Activated CD4-positive, alpha-beta memory T cell treated with anti-CD3 and anti-CD28 coated beads for 36 hours (primary cell): ENCODE results near the gene LMBR1L. TPM values are rescaled to one million over a fixed set of nuclear protein-coding genes. Genes with fewer than 3 reads are reported as not detected.
"Not testable (repeated sequence)": the region's sequence is repeated elsewhere in the genome, so short reads cannot be mapped to it uniquely, and the experiment has no call there.

Experiments
- CTCF ChIA-PET: fragments of 350-600 bp; sonication (Branson Sonifier 250); formaldehyde crosslinking; loops from one replicate; lab custom pipeline; 2021; ENCODE audit warnings: antibody characterized with exemption, inconsistent platforms; lab: Charles Lee
- POLR2A ChIA-PET: fragments of 350-600 bp; sonication (Branson Sonifier 250); formaldehyde crosslinking; loops from one replicate; lab custom pipeline; 2021; ENCODE audit warnings: antibody characterized with exemption; lab: Charles Lee
- DNase-seq: peaks from one replicate; pipeline ENCODE4 v3.0.0-alpha.2; 2020
- H3K27ac Mint-ChIP-seq: one replicate; pipeline ENCODE4 v1.8.0; 2021; ENCODE audit warnings: mixed read lengths
- H3K27me3 Mint-ChIP-seq: one replicate; pipeline ENCODE4 v1.8.0; 2021; ENCODE audit warnings: mixed read lengths
- H3K36me3 Mint-ChIP-seq: one replicate; pipeline ENCODE4 v1.8.0; 2021; ENCODE audit warnings: mixed read lengths
- H3K4me1 Mint-ChIP-seq: one replicate; pipeline ENCODE4 v1.8.0; 2021; ENCODE audit warnings: low read depth, mixed read lengths
- H3K4me3 Mint-ChIP-seq: one replicate; pipeline ENCODE4 v1.8.0; 2021; ENCODE audit warnings: mild to moderate bottlenecking, mixed read lengths
- H3K9me3 Mint-ChIP-seq: one replicate; pipeline ENCODE4 v1.8.0; 2021; ENCODE audit warnings: mixed read lengths
- intact Hi-C: fragments of 100-400 bp; cut with micrococcal nuclease; formaldehyde crosslinking; loops from one replicate; pipeline ENCODE4 v1.15.1; 2023
- total RNA-seq, 2 experiments: library from RNA; stranded (reverse); gene quantifications; one replicate each; pipeline ENCODE4 v1.2.3, GENCODE V29; 2021

Gene LMBR1L
- total RNA-seq, 2 experiments from 2014 or later: 55.0 to 59.1 TPM

DNA sequence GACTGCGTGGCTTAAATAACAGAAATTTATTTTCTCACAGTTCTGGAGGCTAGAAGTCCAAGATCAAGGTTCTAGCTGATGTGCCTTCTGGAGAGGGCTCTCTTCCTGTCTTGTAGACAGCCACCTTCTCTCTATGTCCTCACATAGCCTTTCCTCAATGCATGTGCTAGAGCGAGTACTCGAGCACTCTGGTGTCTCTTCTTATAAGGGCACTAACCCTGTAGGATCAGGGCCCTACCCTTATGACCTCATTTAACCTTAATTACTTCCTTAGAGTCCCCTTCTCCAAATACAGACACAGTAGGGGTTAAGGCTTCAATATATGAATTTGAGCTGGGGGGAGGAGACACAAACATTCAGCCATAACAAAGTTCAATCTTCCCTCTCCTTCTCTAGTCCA, 26.2 kb downstream of the LMBR1L start:
- peaks cover 13% of the 10 kb centered on the region for H3K27me3 Mint-ChIP-seq
- ChIA-PET POLR2A (interaction anchor here (1.5 kb wide), 1 partner anchor 15 kb away, joined by 4 read pairs; the partner anchor contains the start of gene RHEBL1), CTCF (interaction anchor here (0.9 to 6.5 kb wide), 6 partner anchors 10 to 88 kb away, joined by 3 to 184 read pairs (median 5); partner anchors contain the start of genes DHH and RHEBL1)
- no peaks in the 10 kb centered on the region for H3K36me3 Mint-ChIP-seq
- H3K27ac Mint-ChIP-seq: no peak overlapping the region
- no peaks in the 10 kb centered on the region for H3K9me3 Mint-ChIP-seq
- H3K4me1 Mint-ChIP-seq: peaks cover 16% of the 10 kb centered on the region
- H3K4me3 Mint-ChIP-seq: no peak overlapping the region
- DNase-seq: no peak
- intact Hi-C loops: no loop called here

GRCh38 chr12:49079793-49080192, 30.9 kb downstream of the LMBR1L start:
- no peak overlapping the region for H3K4me3 Mint-ChIP-seq
- no peaks in the 10 kb centered on the region for H3K27me3 Mint-ChIP-seq
- intact Hi-C loops: no loop called here
- no peaks in the 10 kb centered on the region for H3K9me3 Mint-ChIP-seq
- H3K27ac Mint-ChIP-seq: no peak overlapping the region
- no peaks in the 10 kb centered on the region for H3K36me3 Mint-ChIP-seq
- DNase-seq: no peak
- CTCF ChIA-PET: interaction anchor here (1.2 to 2.9 kb wide), 5 partner anchors 8 to 19 kb away, joined by 3 to 31 read pairs (median 6); partner anchors contain the start of gene RHEBL1
- POLR2A ChIA-PET: no interaction called here
- H3K4me1 Mint-ChIP-seq: no peaks in the 10 kb centered on the region

- Mint-ChIP-seq H3K4me3 (no peak overlapping the region), H3K27ac (no peak overlapping the region), H3K9me3 (no peaks in the 10 kb centered on the region), H3K4me1 (peaks cover 12% of the 10 kb centered on the region), H3K27me3 (no peaks in the 10 kb centered on the region), H3K36me3 (peaks cover 9% of the 10 kb centered on the region)
- POLR2A ChIA-PET: interaction anchor here (1.3 to 1.9 kb wide), 3 partner anchors 56 to 146 kb away, joined by 3 to 30 read pairs (median 3); partner anchors contain the start of genes FKBP11 and TUBA1B
- no peak for DNase-seq
- intact Hi-C loops: loop anchor here (1.0 to 2.0 kb wide), 5 partner anchors 11 to 59 kb away; partner anchors contain the start of genes KMT2D, LMBR1L and PRKAG1
- CTCF ChIA-PET: interaction anchor here (0.8 to 9.1 kb wide), 5 partner anchors 9 to 114 kb away, joined by 3 to 256 read pairs (median 3); partner anchors contain the start of genes ARF3 and DHH
Measured at GRCh38 chr12:49070971-49071370, 39.7 kb downstream of the LMBR1L start.

- Mint-ChIP-seq H3K4me1 (peaks cover 12% of the 10 kb centered on the region), H3K4me3 (peak within 1 kb of the TSS; percentile 98), H3K27me3 (no peaks in the 10 kb centered on the region), H3K9me3 (no peaks in the 10 kb centered on the region), H3K27ac (peak within 1 kb of the TSS; percentile 90), H3K36me3 (peaks cover 11% of the 10 kb centered on the region)
- intact Hi-C loops: loop anchor here (1.0 to 2.0 kb wide), 5 partner anchors 9 to 61 kb away; partner anchors contain the start of genes KMT2D, LMBR1L and PRKAG1
- ChIA-PET CTCF (interaction anchor here (0.6 to 9.1 kb wide), 16 partner anchors 8 to 180 kb away, joined by 3 to 256 read pairs (median 4); partner anchors contain the start of genes DHH, KMT2D and TUBA1B), POLR2A (interaction anchor here (0.5 to 2.0 kb wide), 18 partner anchors 8 to 388 kb away, joined by 3 to 30 read pairs (median 4); partner anchors contain the start of genes FKBP11, KANSL2, KMT2D and LMBR1L)
- DNase-seq: peak; percentile 100
Measured at GRCh38 chr12:49069507-49070346, 40.9 kb downstream of the LMBR1L start, which contains the start of gene RHEBL1. RHEBL1 (minus strand) TSS chr12:49069979; CDS start chr12:49069785, 194 bp downstream.

GRCh38 chr12:49068879-49069506, 41.7 kb downstream of the LMBR1L start:
- H3K4me1 Mint-ChIP-seq: peaks cover 13% of the 10 kb centered on the region
- POLR2A ChIA-PET: interaction anchor here (0.5 to 2.0 kb wide), 10 partner anchors 9 to 196 kb away, joined by 3 to 30 read pairs (median 4); partner anchors contain the start of genes LMBR1L, TUBA1A and TUBA1B
- peak overlapping the region; percentile 98 for H3K4me3 Mint-ChIP-seq
- intact Hi-C loops: no loop called here
- H3K27me3 Mint-ChIP-seq: no peaks in the 10 kb centered on the region
- no peaks in the 10 kb centered on the region for H3K9me3 Mint-ChIP-seq
- DNase-seq: no peak
- peaks cover 12% of the 10 kb centered on the region for H3K36me3 Mint-ChIP-seq
- CTCF ChIA-PET: interaction anchor here (0.8 to 9.1 kb wide), 10 partner anchors 10 to 179 kb away, joined by 3 to 256 read pairs (median 11); partner anchors contain the start of genes DHH, KMT2D and TUBA1B
- peak overlapping the region; percentile 90 for H3K27ac Mint-ChIP-seq

DNA sequence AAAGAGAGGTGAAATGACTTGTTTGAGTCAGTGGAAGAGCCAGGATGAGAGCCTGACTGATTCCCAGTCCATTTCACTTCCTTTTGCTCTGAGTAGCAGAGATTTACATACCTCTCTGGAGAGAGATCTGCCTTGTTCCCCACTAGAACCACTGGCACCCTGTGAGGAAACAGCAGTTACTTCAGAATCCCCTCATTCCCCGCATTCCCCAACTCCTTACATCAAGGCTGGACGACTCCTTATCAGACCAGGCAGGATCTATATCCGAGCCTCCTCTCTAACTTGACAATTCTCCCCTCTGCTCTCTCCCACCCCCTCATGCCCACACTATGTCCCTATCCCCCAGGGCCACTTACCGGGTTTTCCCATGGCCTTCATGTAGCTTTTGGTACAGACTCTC, 44.5 kb downstream of the LMBR1L start:
- no peak overlapping the region for H3K4me3 Mint-ChIP-seq
- H3K36me3 Mint-ChIP-seq: peaks cover 15% of the 10 kb centered on the region
- no peaks in the 10 kb centered on the region for H3K9me3 Mint-ChIP-seq
- intact Hi-C loops: no loop called here
- peaks cover 23% of the 10 kb centered on the region for H3K4me1 Mint-ChIP-seq
- no peak for DNase-seq
- ChIA-PET CTCF (interaction anchor here (0.7 to 9.1 kb wide), 7 partner anchors 21 to 247 kb away, joined by 3 to 256 read pairs (median 5); partner anchors contain the start of gene DHH), POLR2A (no interaction called here)
- H3K27me3 Mint-ChIP-seq: no peaks in the 10 kb centered on the region
- H3K27ac Mint-ChIP-seq: no peak overlapping the region

GRCh38 chr12:49064767-49065152, 45.9 kb downstream of the LMBR1L start:
- intact Hi-C loops: loop anchor here (1.0 kb wide), 2 partner anchors 24 to 28 kb away; no protein-coding TSS in a partner anchor
- POLR2A ChIA-PET: interaction anchor here (0.6 to 1.7 kb wide), 5 partner anchors 28 to 66 kb away, joined by 3 to 7 read pairs (median 3); no protein-coding TSS in a partner anchor
- CTCF ChIA-PET: interaction anchor here (0.6 to 9.1 kb wide), 30 partner anchors 8 to 471 kb away, joined by 3 to 256 read pairs (median 6); partner anchors contain the start of genes DDX23, DHH, LMBR1L and TUBA1B
- Mint-ChIP-seq H3K36me3 (peaks cover 16% of the 10 kb centered on the region), H3K4me3 (no peak overlapping the region), H3K9me3 (no peaks in the 10 kb centered on the region), H3K27me3 (no peaks in the 10 kb centered on the region), H3K4me1 (peaks cover 20% of the 10 kb centered on the region), H3K27ac (no peak overlapping the region)
- DNase-seq: no peak

- intact Hi-C loops: loop anchor here (2.0 kb wide), 1 partner anchor 127 kb away; the partner anchor contains the start of gene TUBA1A
- Mint-ChIP-seq H3K4me1 (peaks cover 28% of the 10 kb centered on the region), H3K36me3 (peaks cover 13% of the 10 kb centered on the region), H3K4me3 (peak overlapping the region; percentile 20)
- H3K27ac Mint-ChIP-seq, POLR2A ChIA-PET, DNase-seq, H3K27me3 Mint-ChIP-seq, H3K9me3 Mint-ChIP-seq: not testable (repeated sequence)
- CTCF ChIA-PET: interaction anchor here (0.6 to 3.2 kb wide), 3 partner anchors 8 to 576 kb away, joined by 3 to 16 read pairs (median 3); partner anchors contain the start of gene RHEBL1
Measured at GRCh38 chr12:49061916-49062315, 48.7 kb downstream of the LMBR1L start.

DNA sequence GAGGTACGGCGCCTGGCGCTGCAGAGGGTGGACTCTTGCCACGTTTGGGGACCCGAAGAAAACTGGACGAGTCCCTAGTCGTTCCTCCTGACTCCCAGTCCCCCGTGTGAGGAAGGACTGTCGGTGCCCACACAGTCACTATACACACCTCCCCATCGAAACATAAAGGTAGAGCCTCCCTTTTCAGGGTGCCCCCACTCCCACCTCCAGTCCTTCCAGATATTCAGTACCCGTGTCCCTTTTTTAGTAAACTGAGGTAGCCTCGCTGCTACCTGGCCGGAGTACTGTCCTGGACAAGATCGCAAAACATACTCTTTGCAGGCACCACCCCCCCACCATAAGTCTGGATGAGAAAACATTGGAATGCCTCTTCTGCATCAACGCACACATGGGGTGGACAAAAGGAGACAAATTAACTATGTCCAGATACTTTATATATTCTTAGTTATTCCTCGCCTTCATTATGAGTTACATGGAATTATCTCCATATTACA, 49.4 kb downstream of the LMBR1L start:
- H3K27me3 Mint-ChIP-seq: no peaks in the 10 kb centered on the region
- intact Hi-C loops: loop anchor here (2.0 kb wide), 1 partner anchor 128 kb away; the partner anchor contains the start of gene TUBA1A
- H3K36me3 Mint-ChIP-seq: peaks cover 11% of the 10 kb centered on the region
- ChIA-PET CTCF (interaction anchor here (0.6 to 0.9 kb wide), 3 partner anchors 9 to 576 kb away, joined by 3 read pairs; partner anchors contain the start of gene RHEBL1), POLR2A (interaction anchor here (1.4 kb wide), 1 partner anchor 9 kb away, joined by 4 read pairs; the partner anchor contains the start of gene RHEBL1)
- peaks cover 36% of the 10 kb centered on the region for H3K4me1 Mint-ChIP-seq
- peak overlapping the region; percentile 96 for H3K27ac Mint-ChIP-seq
- H3K9me3 Mint-ChIP-seq: no peaks in the 10 kb centered on the region
- peak overlapping the region; percentile 89 for H3K4me3 Mint-ChIP-seq
- DNase-seq: no peak

DNA sequence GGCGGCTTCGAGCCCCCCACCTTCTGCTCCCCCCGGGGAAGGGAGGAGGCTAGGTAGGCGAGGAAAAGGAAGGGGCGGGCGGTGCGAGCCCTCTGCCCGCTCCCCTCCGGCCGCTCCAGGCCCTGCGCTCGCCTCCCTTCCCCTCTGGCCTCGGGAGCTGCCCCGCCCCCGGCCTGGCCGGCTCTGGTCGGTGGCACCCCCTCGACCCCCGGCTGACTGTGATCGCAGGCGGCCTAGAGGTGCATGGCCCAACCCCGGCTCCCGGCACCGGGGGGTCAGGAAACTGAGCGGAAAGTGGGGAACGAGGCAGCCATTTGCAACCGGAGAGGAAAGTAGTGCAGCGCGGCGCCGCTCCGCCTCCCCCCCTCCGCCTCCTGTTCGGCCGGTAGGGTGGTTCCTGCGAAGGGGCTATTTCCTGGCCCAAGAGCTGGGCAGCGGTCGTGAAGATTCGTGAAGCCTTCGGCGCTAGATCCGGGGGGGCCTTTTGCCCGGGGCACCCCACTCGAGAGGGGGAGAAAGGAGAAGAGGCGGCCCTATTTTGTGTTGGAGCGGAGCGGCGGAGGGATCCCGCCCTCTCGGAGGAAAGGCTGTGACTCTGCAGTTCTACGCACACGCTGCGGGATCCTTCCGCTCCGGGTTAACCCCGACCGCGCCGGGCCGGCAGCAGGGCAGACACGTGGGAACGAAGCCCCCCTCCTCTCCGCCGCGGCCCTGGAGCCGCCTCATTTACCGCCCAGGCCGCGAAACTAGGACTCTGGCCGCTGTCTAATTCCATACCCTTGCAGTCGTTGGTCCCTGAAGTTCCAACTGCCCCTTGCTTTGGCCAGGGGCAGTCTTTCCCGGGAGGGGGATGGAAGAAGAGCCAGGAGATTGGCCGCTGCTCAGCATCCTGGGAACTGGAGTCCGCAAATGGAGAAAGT, 50.1 kb downstream of the LMBR1L start, which contains the start of gene KMT2D:
Gene KMT2D (minus strand): TSS at position 558 of the 920 bp plus-strand sequence. CDS start 5,470 bp downstream, outside the sequence.
- Mint-ChIP-seq H3K27me3 (no peaks in the 10 kb centered on the region), H3K27ac (peak within 1 kb of the TSS; percentile 96), H3K4me3 (peak within 1 kb of the TSS; percentile 94), H3K4me1 (peaks cover 43% of the 10 kb centered on the region), H3K36me3 (peaks cover 10% of the 10 kb centered on the region), H3K9me3 (no peaks in the 10 kb centered on the region)
- intact Hi-C loops: loop anchor here (1.0 to 2.0 kb wide), 2 partner anchors 10 to 128 kb away; partner anchors contain the start of gene TUBA1A
- CTCF ChIA-PET: interaction anchor here (1.0 to 3.6 kb wide), 4 partner anchors 9 to 70 kb away, joined by 3 to 17 read pairs (median 10); partner anchors contain the start of genes RHEBL1 and TUBA1B
- peak; percentile 91 for DNase-seq
- POLR2A ChIA-PET: interaction anchor here (1.4 kb wide), 1 partner anchor 9 kb away, joined by 4 read pairs; the partner anchor contains the start of gene RHEBL1
